Mammary epithelial cell (primary cell): ENCODE results near the gene CD1D.

Source experiments
- CTCF ChIP-seq, 2 donors: IDR thresholded peaks in 1 of 2; conservative IDR thresholded peaks in 1 of 2; 2 replicates each; pipeline ENCODE4 v1.5.1; 2011 to 2012; ENCODE audit warnings: inconsistent platforms in 2 of 2, low read length in 2 of 2, mild to moderate bottlenecking in 2 of 2, control low read depth in 1 of 2, low read depth in 1 of 2; ENCODE audit not compliant: insufficient read depth in 1 of 2; ENCODE audit errors: extremely low read depth in 1 of 2
- EZH2 ChIP-seq: IDR thresholded peaks from 2 replicates; pipeline ENCODE4 v1.6.1; 2012; ENCODE audit warnings: low read length, inconsistent platforms, borderline replicate concordance

- TF ChIP-seq CTCF (conservative IDR thresholded peaks at IDR 0.05 in 1 of 2, IDR thresholded peaks at IDR 0.05 in 1 of 2; ENCODE audit: extremely low read depth in 1 of 2, insufficient read depth in 1 of 2, low read depth in 1 of 2, low read length in 2 of 2), result no peak
- no peak for TF ChIP-seq EZH2
Measured at GRCh38 chr1:158212320-158212719, 31.6 kb downstream of the CD1D start.
